ENCODE results near the gene PDGFRB.

DNA sequence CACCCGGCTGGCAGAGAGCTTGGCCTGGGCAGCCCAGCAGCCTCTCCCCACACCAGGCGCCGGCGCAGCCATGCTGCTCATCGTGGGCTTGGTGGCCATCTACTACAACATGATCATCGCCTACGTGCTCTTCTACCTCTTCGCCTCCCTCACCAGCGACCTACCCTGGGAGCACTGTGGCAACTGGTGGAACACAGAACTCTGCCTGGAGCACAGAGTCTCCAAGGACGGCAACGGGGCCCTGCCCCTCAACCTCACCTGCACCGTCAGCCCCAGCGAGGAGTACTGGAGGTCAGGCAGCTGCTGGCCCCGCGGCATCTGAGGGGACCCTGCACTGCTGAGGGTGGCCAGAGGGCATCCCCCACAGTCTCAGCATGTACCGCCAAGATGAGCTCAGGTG, 41.3 kb upstream of the PDGFRB start:
- TF ChIP-seq ZNF12 (CRISPR knock-in tag; IDR thresholded peaks at IDR 0.05): no peak
- TF ChIP-seq TARDBP (IDR thresholded peaks at IDR 0.05): no peak
- no peak for TF ChIP-seq RBM39 (optimal IDR thresholded peaks at IDR 0.05; ENCODE audit: low read depth, low read length)
